CD1c-positive myeloid dendritic cell (primary cell): ENCODE measurements around the gene SLC25A2.
"Not testable (repeated sequence)": the region's sequence is repeated elsewhere in the genome, so short reads cannot be mapped to it uniquely, and the experiment has no call there.

Experiments
- DNase-seq: peaks from one replicate; pipeline ENCODE4 v3.0.0-alpha.2; 2016; ENCODE audit errors: extremely low spot score

SLC25A2 gene

GRCh38 chr5:141303756-141304155, at the start of gene SLC25A2:
SLC25A2 (minus strand) TSS chr5:141304049; CDS start chr5:141303865, 184 bp downstream.
- no peak for DNase-seq

GRCh38 chr5:141351591-141351990, 47.7 kb upstream of the SLC25A2 start:
- no peak for DNase-seq

- DNase-seq: peak; percentile 47
Observed at GRCh38 chr5:141349917-141350619, 46.2 kb upstream of the SLC25A2 start, which contains the start of gene PCDHGB1. PCDHGB1 (plus strand) TSS chr5:141350099; CDS start chr5:141350261, 162 bp downstream.

GRCh38 chr5:141346017-141346416, 42.2 kb upstream of the SLC25A2 start:
- not testable (repeated sequence) for DNase-seq

GRCh38 chr5:141345327-141345726, 41.5 kb upstream of the SLC25A2 start:
- DNase-seq: no peak

- DNase-seq: no peak
Observed at GRCh38 chr5:141343953-141344463, 40.2 kb upstream of the SLC25A2 start.

- peak; percentile 22 for DNase-seq
Observed at GRCh38 chr5:141343242-141343952, 39.5 kb upstream of the SLC25A2 start, which contains the start of gene PCDHGA3. PCDHGA3 (plus strand) TSS chr5:141343829; CDS start chr5:141344034, 205 bp downstream.

- DNase-seq: no peak
Observed at GRCh38 chr5:141342773-141343172, 38.9 kb upstream of the SLC25A2 start.

- DNase-seq: not testable (repeated sequence)
Observed at GRCh38 chr5:141340781-141341354, 37.0 kb upstream of the SLC25A2 start.

- DNase-seq: peak; percentile 26
Observed at GRCh38 chr5:141338538-141339306, 34.9 kb upstream of the SLC25A2 start, which contains the start of gene PCDHGA2. PCDHGA2 (plus strand) TSS chr5:141338760.

- not testable (repeated sequence) for DNase-seq
Observed at GRCh38 chr5:141332571-141332970, 28.7 kb upstream of the SLC25A2 start.

GRCh38 chr5:141330299-141331080, 26.6 kb upstream of the SLC25A2 start, which contains the start of gene PCDHGA1:
PCDHGA1 (plus strand) TSS chr5:141330514.
- no peak for DNase-seq

GRCh38 chr5:141328231-141328630, 24.4 kb upstream of the SLC25A2 start:
- no peak for DNase-seq

GRCh38 chr5:141326088-141326854, 22.4 kb upstream of the SLC25A2 start:
- peak; percentile 59 for DNase-seq

- no peak for DNase-seq
Observed at GRCh38 chr5:141322261-141322660, 18.4 kb upstream of the SLC25A2 start.

GRCh38 chr5:141320225-141321169, 16.6 kb upstream of the SLC25A2 start, which contains the start of gene TAF7:
TAF7 (minus strand) TSS chr5:141320784; CDS start chr5:141320044, 740 bp downstream.
- DNase-seq: peak; percentile 97

- DNase-seq: no peak
Observed at GRCh38 chr5:141319699-141320098, 15.8 kb upstream of the SLC25A2 start.

- DNase-seq: no peak
Observed at GRCh38 chr5:141319202-141319601, 15.4 kb upstream of the SLC25A2 start.
